Astrocyte of the hippocampus (primary cell): ENCODE results near the gene CLDN12.
"Not testable (repeated sequence)": the region's sequence is repeated elsewhere in the genome, so short reads cannot be mapped to it uniquely, and the experiment has no call there.

Experiments used
- DNase-seq: peaks from one replicate; pipeline ENCODE4 v3.0.0; 2011; ENCODE audit warnings: low read depth, low spot score

The CLDN12 gene

DNA sequence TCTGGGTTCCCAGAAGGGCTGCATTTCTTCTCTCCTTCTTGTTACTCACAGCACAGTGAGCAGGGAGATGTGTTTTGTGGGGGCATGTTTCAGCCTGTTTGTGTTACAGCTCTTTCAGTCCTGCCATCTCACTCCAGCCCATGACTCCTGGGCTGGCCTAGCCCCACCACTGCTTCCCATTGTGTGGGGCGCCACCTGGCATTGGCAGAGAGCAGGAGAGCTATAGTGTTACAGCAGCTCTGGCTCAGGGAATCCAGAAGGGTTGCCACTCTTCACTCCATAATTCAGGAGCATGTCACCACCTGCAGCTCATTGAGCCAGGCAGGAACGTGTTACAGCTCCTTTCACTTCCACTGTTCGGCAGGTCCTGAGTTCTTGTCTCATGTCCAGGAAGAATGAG is 30.0 kb downstream of the CLDN12 start:
- no peak for DNase-seq

- no peak for DNase-seq
Observed at GRCh38 chr7:90445633-90446032, 42.4 kb downstream of the CLDN12 start.

DNA sequence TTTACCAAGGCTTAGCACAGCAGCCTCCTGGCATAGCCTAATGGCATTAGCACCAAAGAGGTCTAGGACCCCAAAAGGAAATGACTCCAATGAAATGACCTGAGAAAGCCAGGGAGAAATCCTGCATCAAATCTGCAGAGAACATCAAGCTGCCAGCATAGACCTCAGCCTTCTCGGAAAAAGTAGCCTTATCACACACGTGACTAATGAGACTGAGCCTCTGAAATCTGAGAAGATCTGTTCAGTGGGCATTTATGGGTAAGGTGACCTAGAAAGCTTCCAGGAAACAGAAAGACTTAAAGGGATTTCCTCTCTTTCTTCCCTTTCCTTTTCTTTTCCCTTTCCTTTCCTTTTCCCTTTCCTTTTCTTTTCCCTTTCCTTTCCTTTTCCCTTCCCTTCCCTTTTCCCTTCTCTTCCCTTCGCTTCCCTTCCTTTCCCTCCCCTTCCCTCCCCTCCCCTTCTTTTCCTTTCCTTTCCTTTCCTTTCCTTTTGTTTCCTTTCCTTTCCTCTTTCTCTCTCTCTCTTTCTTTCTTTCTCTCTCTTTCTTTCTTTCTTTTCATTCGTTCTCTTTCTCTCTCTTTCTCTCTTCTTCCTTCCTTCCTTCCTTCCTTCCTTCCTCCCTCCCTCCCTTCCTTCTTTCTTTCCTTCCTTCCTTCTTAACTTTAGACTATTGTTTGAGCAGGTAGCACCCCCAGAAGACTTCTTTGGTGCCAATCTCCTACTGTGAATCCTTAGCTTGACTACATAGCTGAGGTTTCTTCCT is 43.1 kb downstream of the CLDN12 start:
- no peak for DNase-seq

DNA sequence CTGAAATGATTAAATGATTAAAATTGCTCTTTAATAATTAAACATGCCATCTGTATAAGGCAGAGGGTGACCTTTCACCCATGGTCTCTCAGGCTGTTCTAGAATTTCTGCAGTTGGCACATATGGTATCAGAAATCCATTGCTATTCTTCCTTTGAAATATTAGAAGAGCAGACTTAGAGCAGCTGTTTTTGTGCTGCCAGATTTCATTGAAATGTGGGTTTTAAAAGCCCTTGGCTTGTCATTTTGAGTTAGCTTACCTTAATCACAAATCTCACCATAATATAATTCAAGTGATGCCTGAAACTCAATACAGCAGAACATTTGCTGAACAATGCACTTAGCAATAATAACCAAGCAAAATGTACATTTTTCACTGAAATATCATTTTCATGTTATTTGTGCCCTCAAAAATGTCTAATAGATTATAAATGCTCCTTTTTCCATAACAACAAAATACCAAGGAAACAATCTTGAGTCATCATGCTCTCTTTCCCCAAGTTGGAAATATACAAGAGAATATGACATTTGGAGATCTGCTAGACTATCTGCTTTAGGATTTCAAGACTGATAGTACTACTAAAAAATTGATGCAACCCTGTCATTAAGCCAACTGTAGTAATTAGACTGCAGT is 50.1 kb downstream of the CLDN12 start:
- no peak for DNase-seq

- no peak for DNase-seq
Observed at GRCh38 chr7:90453931-90454330, 50.7 kb downstream of the CLDN12 start.

DNA sequence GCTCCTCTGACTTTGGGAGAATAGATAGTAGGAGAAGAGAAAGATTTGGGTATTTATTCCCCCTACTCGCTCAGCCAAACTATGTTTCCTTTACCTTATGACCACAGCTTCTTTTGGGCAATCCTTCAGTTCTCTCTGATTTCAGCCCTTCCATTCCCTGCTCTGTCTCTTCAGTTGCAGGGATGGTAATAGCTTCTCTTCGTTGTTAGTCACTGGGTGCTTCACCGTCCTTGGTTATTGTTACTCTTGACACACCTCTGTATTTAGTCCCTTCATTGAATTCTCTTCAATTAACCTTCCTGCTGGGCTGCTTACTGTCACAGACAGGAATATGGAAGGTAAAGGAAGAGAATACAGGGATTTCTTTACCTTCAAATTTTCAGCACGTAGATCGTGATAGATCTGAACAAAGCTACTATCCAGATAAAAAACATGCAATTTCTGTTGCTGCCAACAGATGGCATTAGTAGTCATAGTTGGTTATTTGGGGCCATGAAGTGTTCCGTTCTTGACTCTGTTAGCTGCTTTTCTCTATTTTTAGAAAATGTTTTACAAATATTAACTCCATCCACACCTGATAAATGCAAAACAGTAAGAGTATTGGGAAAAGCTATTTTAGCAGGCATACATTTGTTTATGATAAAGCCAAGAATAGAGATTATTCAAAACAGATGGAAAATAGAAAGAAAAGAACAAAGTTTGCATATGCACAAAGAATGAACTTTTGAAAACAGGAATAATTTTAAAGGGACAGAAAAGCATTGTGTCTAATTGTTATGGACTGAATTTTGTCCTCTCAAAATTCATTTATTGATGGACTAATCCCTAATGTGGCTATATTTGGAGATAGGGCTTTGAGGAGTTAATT is 52.1 kb downstream of the CLDN12 start:
- DNase-seq, result peak; percentile 72

GRCh38 chr7:90458104-90458503 is 54.8 kb downstream of the CLDN12 start:
- DNase-seq, result no peak

DNA sequence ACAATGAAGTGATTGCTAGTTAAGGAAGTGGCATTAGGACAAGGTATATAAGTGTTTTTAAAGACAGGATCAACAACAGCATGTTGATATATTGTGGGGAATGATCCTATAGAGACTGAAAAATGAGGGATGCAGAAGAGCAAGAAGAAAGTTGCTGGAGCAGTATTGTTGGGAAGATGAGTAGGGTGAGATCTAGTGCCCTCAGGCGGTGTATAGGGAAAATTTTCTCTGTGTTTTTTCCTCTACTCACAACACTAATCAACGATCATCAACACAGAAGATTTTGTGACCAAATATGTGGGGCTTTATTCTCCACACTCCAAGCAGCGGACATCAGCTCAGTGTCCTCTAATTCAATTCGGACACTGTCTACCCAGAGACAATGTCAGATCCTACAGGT is 56.6 kb downstream of the CLDN12 start:
- DNase-seq, result no peak

- DNase-seq, result peak; percentile 16
Observed at GRCh38 chr7:90461219-90461618, 58.0 kb downstream of the CLDN12 start.

- DNase-seq, result not testable (repeated sequence)
Observed at GRCh38 chr7:90463151-90463628, 59.9 kb downstream of the CLDN12 start.
